HG02642 (cell line): ENCODE results near the gene CERS6.

ENCODE experiments used
- ATAC-seq: cut with Tn5 transposase; IDR thresholded peaks from one replicate; pipeline ENCODE4 v1.9.1; 2021; ENCODE audit warnings: mild to moderate bottlenecking; ENCODE audit not compliant: unreplicated experiment, poor library complexity

Gene CERS6

GRCh38 chr2:168592181-168592831 lies 136.2 kb downstream of the CERS6 start:
- ATAC-seq, result no peak

GRCh38 chr2:168593713-168594112 lies 137.6 kb downstream of the CERS6 start:
- ATAC-seq, result peak; percentile 39

GRCh38 chr2:168594778-168595177 lies 138.7 kb downstream of the CERS6 start:
- peak; percentile 85 for ATAC-seq

- no peak for ATAC-seq
Observed at GRCh38 chr2:168596881-168597655, 141.0 kb downstream of the CERS6 start.

GRCh38 chr2:168599738-168600137 lies 143.7 kb downstream of the CERS6 start:
- ATAC-seq, result no peak

- no peak for ATAC-seq
Observed at GRCh38 chr2:168600949-168601348, 144.9 kb downstream of the CERS6 start.

- peak; percentile 72 for ATAC-seq
Observed at GRCh38 chr2:168601741-168602140, 145.7 kb downstream of the CERS6 start.

GRCh38 chr2:168602379-168602778 lies 146.3 kb downstream of the CERS6 start:
- ATAC-seq, result no peak

- no peak for ATAC-seq
Observed at GRCh38 chr2:168602846-168603401, 146.9 kb downstream of the CERS6 start.

GRCh38 chr2:168603439-168603961 lies 147.4 kb downstream of the CERS6 start:
- no peak for ATAC-seq

GRCh38 chr2:168604252-168604651 lies 148.2 kb downstream of the CERS6 start:
- no peak for ATAC-seq

GRCh38 chr2:168607992-168608391 lies 151.9 kb downstream of the CERS6 start:
- ATAC-seq, result no peak

- ATAC-seq, result no peak
Observed at GRCh38 chr2:168608796-168609195, 152.7 kb downstream of the CERS6 start.

- no peak for ATAC-seq
Observed at GRCh38 chr2:168611091-168611490, 155.0 kb downstream of the CERS6 start.

GRCh38 chr2:168611896-168612650 lies 156.0 kb downstream of the CERS6 start:
- ATAC-seq, result no peak

- no peak for ATAC-seq
Observed at GRCh38 chr2:168612719-168613118, 156.6 kb downstream of the CERS6 start.

GRCh38 chr2:168613551-168613950 lies 157.5 kb downstream of the CERS6 start:
- no peak for ATAC-seq

- ATAC-seq, result no peak
Observed at GRCh38 chr2:168614172-168615018, 158.3 kb downstream of the CERS6 start.

GRCh38 chr2:168620554-168620953 lies 164.5 kb downstream of the CERS6 start:
- ATAC-seq, result no peak

- ATAC-seq, result no peak
Observed at GRCh38 chr2:168622559-168622958, 166.5 kb downstream of the CERS6 start.
